Measurements from ENCODE around the gene ANKRD33B. TPM values are rescaled to one million over a fixed set of nuclear protein-coding genes. Genes with fewer than 3 reads are reported as not detected.

The ANKRD33B gene
- total RNA-seq, 1 experiment from 2014 or later = 3.1 TPM

DNA sequence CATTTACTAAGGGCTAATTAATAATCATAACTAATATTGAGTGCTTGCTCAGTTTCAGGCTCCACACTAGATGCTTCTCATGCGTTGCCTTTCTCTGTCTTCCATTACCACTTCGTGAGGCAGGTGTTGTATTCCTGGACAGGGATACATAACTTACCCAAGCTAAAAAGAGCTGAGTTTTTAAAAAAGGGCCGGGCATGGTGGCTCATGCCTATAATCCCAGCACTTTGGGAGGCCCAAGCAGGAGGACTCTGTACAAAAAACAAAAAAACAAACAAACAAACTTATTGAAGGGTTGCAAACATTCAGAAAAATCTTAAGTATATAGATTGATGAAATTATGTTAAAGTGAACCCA lies 12.1 kb upstream of the ANKRD33B start:
- ChIA-PET POLR2A (interaction anchor here (0.7 to 3.4 kb wide), 7 partner anchors 10 to 97 kb away, joined by 3 to 16 read pairs (median 5); no protein-coding TSS in a partner anchor), CTCF (interaction anchor here (0.6 to 1.7 kb wide), 6 partner anchors 9 to 150 kb away, joined by 3 to 7 read pairs (median 4); no protein-coding TSS in a partner anchor)
- H3K27ac Mint-ChIP-seq (ENCODE audit: low read depth, unreplicated experiment) = peak overlapping the region; percentile 87
- H3K36me3 Mint-ChIP-seq (ENCODE audit: insufficient read depth, unreplicated experiment) = peaks cover 12% of the 10 kb centered on the region
- H3K9me3 Mint-ChIP-seq (ENCODE audit: unreplicated experiment) = no peaks in the 10 kb centered on the region
- no peak overlapping the region for H3K4me3 Mint-ChIP-seq (ENCODE audit: unreplicated experiment)
- no peak for DNase-seq (ENCODE audit: unreplicated experiment)
- H3K27me3 Mint-ChIP-seq (ENCODE audit: insufficient read depth, unreplicated experiment) = no peaks in the 10 kb centered on the region
- peaks cover 59% of the 10 kb centered on the region for H3K4me1 Mint-ChIP-seq (ENCODE audit: insufficient read depth, unreplicated experiment)
- TF ChIP-seq, protein P1, sequence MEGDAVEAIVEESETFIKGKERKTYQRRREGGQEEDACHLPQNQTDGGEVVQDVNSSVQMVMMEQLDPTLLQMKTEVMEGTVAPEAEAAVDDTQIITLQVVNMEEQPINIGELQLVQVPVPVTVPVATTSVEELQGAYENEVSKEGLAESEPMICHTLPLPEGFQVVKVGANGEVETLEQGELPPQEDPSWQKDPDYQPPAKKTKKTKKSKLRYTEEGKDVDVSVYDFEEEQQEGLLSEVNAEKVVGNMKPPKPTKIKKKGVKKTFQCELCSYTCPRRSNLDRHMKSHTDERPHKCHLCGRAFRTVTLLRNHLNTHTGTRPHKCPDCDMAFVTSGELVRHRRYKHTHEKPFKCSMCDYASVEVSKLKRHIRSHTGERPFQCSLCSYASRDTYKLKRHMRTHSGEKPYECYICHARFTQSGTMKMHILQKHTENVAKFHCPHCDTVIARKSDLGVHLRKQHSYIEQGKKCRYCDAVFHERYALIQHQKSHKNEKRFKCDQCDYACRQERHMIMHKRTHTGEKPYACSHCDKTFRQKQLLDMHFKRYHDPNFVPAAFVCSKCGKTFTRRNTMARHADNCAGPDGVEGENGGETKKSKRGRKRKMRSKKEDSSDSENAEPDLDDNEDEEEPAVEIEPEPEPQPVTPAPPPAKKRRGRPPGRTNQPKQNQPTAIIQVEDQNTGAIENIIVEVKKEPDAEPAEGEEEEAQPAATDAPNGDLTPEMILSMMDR (IDR thresholded peaks at IDR 0.05; ENCODE audit: unreplicated experiment) = no peak
- BruUV-seq (replicated peaks) = no TSS peak
- intact Hi-C loops (cut with micrococcal nuclease) = loop anchor here (10.0 kb wide), 1 partner anchor 97 kb away; no protein-coding TSS in a partner anchor

DNA sequence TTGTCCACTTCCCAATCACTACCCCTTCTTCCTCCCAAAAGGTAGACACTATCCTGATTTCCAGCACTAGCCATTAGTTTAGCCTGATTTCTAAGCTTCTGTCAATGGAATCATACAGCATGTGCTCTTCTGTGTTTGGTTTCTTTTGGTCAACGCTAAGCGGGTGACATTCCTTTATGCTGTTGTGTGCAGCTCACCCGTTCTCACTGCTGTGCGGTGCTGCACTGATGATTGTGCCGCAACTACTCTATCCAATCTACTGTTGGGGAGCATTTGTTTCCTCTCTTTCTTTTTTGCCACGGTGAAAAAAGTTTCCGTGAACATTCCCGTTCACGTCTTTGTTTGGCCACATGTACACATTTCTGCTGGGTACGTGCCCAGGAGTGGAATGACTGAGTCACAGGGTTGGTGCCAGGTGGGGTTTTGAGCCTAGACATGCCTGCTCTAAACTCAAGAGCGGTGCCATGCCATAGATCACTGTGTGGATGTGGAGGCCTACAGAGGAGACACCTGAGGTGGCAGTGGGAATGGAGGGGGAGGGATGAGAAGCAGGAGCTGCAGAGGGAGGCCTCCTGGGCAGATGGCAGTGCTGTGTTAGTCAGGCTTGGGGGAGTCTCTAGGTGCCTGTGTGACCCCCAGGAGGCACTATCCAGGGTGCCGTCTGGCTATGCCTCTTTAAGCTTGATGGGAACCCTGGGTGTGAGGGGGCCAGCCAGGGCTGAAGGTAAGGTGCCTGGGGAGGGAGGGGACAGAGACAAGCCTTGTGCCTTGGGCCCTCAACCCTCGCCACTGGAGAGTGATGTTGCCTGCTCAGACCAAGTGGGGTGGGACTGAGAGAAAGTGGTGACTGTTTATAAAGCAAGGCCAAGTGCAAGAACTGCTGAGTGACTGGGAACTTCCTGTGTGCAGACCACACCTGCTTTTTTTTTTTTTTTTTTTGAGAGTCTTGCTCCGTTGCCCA lies 11.4 kb upstream of the ANKRD33B start:
- TF ChIP-seq, protein P1 (IDR thresholded peaks at IDR 0.05; ENCODE audit: unreplicated experiment) = no peak
- no peaks in the 10 kb centered on the region for H3K27me3 Mint-ChIP-seq (ENCODE audit: insufficient read depth, unreplicated experiment)
- intact Hi-C loops (cut with micrococcal nuclease) = loop anchor here (10.0 kb wide), 1 partner anchor 98 kb away; no protein-coding TSS in a partner anchor
- no peak overlapping the region for H3K4me3 Mint-ChIP-seq (ENCODE audit: unreplicated experiment)
- H3K27ac Mint-ChIP-seq (ENCODE audit: low read depth, unreplicated experiment) = peak overlapping the region; percentile 87
- H3K9me3 Mint-ChIP-seq (ENCODE audit: unreplicated experiment) = no peaks in the 10 kb centered on the region
- H3K4me1 Mint-ChIP-seq (ENCODE audit: insufficient read depth, unreplicated experiment) = peaks cover 65% of the 10 kb centered on the region
- ChIA-PET CTCF (interaction anchor here (0.5 to 1.3 kb wide), 5 partner anchors 10 to 270 kb away, joined by 3 read pairs; no protein-coding TSS in a partner anchor), POLR2A (interaction anchor here (0.9 to 3.4 kb wide), 3 partner anchors 10 to 48 kb away, joined by 3 to 16 read pairs (median 5); no protein-coding TSS in a partner anchor)
- peak; percentile 79 for DNase-seq (ENCODE audit: unreplicated experiment)
- BruUV-seq (replicated peaks) = no TSS peak
- peaks cover 12% of the 10 kb centered on the region for H3K36me3 Mint-ChIP-seq (ENCODE audit: insufficient read depth, unreplicated experiment)

DNA sequence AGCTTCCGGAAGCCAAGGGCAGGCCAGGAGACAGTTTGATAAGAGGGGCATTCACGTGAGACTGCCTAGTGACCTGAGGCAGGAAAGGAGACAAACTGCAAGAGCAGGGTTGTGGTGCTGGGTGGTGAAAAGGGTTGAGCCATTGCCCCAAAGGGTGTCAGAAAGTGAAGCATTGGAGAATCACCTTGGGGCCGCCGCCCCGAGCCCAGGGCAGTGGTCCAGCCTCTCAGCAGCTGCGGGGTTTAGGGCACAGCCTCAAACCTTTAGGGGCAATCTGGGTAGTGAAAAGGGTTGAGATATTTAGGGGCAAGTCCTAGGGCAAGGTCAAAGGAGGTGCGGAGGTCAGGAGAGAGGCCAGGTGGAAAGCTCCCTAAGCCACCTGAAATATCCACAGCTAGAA lies 10.4 kb upstream of the ANKRD33B start:
- no peaks in the 10 kb centered on the region for H3K27me3 Mint-ChIP-seq (ENCODE audit: insufficient read depth, unreplicated experiment)

More for the DNA sequence above, 10.4 kb upstream of the ANKRD33B start:
- TF ChIP-seq, protein P1 (IDR thresholded peaks at IDR 0.05; ENCODE audit: unreplicated experiment) = no peak
- CTCF ChIA-PET = no interaction called here
- no peak for DNase-seq (ENCODE audit: unreplicated experiment)
- Mint-ChIP-seq H3K4me3 (ENCODE audit: unreplicated experiment) (no peak overlapping the region), H3K4me1 (ENCODE audit: insufficient read depth, unreplicated experiment) (peaks cover 65% of the 10 kb centered on the region), H3K36me3 (ENCODE audit: insufficient read depth, unreplicated experiment) (peaks cover 6% of the 10 kb centered on the region), H3K27ac (ENCODE audit: low read depth, unreplicated experiment) (peak overlapping the region; percentile 87), H3K9me3 (ENCODE audit: unreplicated experiment) (no peaks in the 10 kb centered on the region)
- intact Hi-C loops (cut with micrococcal nuclease) = loop anchor here (10.0 kb wide), 1 partner anchor 99 kb away; no protein-coding TSS in a partner anchor
- BruUV-seq (replicated peaks) = no TSS peak
- POLR2A ChIA-PET = interaction anchor here (3.4 kb wide), 1 partner anchor 11 kb away, joined by 16 read pairs; no protein-coding TSS in a partner anchor
